ENCODE measurements around the gene ZC3H12A.

- TF ChIP-seq RARB (CRISPR knock-in tag; IDR thresholded peaks at IDR 0.05) = no peak
- TF ChIP-seq SNAI2 (CRISPR knock-in tag; IDR thresholded peaks at IDR 0.05) = no peak
- TF ChIP-seq CREB5 (CRISPR knock-in tag; IDR thresholded peaks at IDR 0.05; ENCODE audit: low read depth) = no peak
- TF ChIP-seq BACH2 (CRISPR knock-in tag; IDR thresholded peaks at IDR 0.05; ENCODE audit: borderline replicate concordance) = no peak
- TF ChIP-seq ZFP3 (CRISPR knock-in tag; IDR thresholded peaks at IDR 0.05) = no peak
- TF ChIP-seq ZFP30 (CRISPR knock-in tag; IDR thresholded peaks at IDR 0.05) = no peak
- no peak for TF ChIP-seq ESRRG (CRISPR knock-in tag; IDR thresholded peaks at IDR 0.05)
- TF ChIP-seq ARNTL (CRISPR knock-in tag; IDR thresholded peaks at IDR 0.05; ENCODE audit: borderline replicate concordance, low read depth) = no peak
- TF ChIP-seq PATZ1 (CRISPR knock-in tag; IDR thresholded peaks at IDR 0.05; ENCODE audit: borderline replicate concordance) = no peak
- TF ChIP-seq OSR1 (CRISPR knock-in tag; IDR thresholded peaks at IDR 0.05) = no peak
- TF ChIP-seq TCF4 (CRISPR knock-in tag; IDR thresholded peaks at IDR 0.05; ENCODE audit: borderline replicate concordance) = no peak
- TF ChIP-seq ZNF8 (CRISPR knock-in tag; IDR thresholded peaks at IDR 0.05) = no peak
Observed at GRCh38 chr1:37473431-37474045, 842 bp upstream of the ZC3H12A start.
